SK-N-SH (cell line): ENCODE results near the gene ERICH3. TPM values are rescaled to one million over a fixed set of nuclear protein-coding genes. Genes with fewer than 3 reads are reported as not detected.

ENCODE experiments used
- CTCF ChIA-PET: fragments of 300-600, 350-600 bp; formaldehyde crosslinking; extraction: SDS; loops from one replicate; lab custom pipeline; 2021; lab: Yijun Ruan, JAX
- POLR2A ChIA-PET: fragments of 350-600 bp; sonication (Branson Sonifier 250); formaldehyde crosslinking; extraction: SDS; loops from one replicate; lab custom pipeline; 2020; ENCODE audit warnings: antibody characterized with exemption, inconsistent platforms; lab: Yijun Ruan, JAX
- DNase-seq: peaks from one replicate; pipeline ENCODE4 v3.0.0; 2012
- H2AFZ ChIP-seq: fragments of 200-600 bp; sonication (generic); 2 replicates; pipeline ENCODE4 v1.8.1; 2016; ENCODE audit warnings: antibody characterized with exemption, mild to moderate bottlenecking, low read depth
- H3F3A ChIP-seq: fragments of 200-600 bp; sonication (generic); replicated peaks from 2 replicates; pipeline ENCODE3; 2016; ENCODE audit warnings: antibody characterized with exemption, mild to moderate bottlenecking; ENCODE audit not compliant: insufficient read depth
- H3K27ac ChIP-seq, 2 experiments: fragments of 200-500 bp in 1 of 2; fragments of 200-600 bp in 1 of 2; sonication (Bioruptor generic) in 1 of 2; sonication (generic), shearing (Covaris generic) in 1 of 2; 2 replicates each; pipeline versions ENCODE4 v1.5.1 to v1.6.1; 2014 to 2016; ENCODE audit warnings: low read depth in 2 of 2, inconsistent platforms in 1 of 2, low read length in 1 of 2, mild to moderate bottlenecking in 1 of 2, mixed read lengths in 1 of 2
- H3K27me3 ChIP-seq: fragments of 200-600 bp; sonication (generic), shearing (Covaris generic); 2 replicates; pipeline ENCODE4 v1.6.1; 2016; ENCODE audit warnings: mixed run types; ENCODE audit not compliant: insufficient read depth
- H3K36me3 ChIP-seq, 2 experiments: fragments of 200-500 bp in 1 of 2; fragments of 200-600 bp in 1 of 2; sonication (Bioruptor generic) in 1 of 2; sonication (generic) in 1 of 2; replicated peaks in 1 of 2; 2 replicates each; pipeline versions ENCODE3 to v1.5.1; 2014 to 2016; ENCODE audit warnings: low read length in 1 of 2, mild to moderate bottlenecking in 1 of 2; ENCODE audit not compliant: insufficient read depth in 2 of 2, control insufficient read depth in 1 of 2
- H3K4me1 ChIP-seq, 2 experiments: fragments of 200-500 bp in 1 of 2; fragments of 200-600 bp in 1 of 2; sonication (Bioruptor generic) in 1 of 2; sonication (generic), shearing (Covaris generic) in 1 of 2; 2 replicates each; pipeline versions ENCODE4 v1.5.1 to v1.6.1; 2014 to 2016; ENCODE audit warnings: low read depth in 1 of 2, low read length in 1 of 2, mixed run types in 1 of 2; ENCODE audit not compliant: insufficient read depth in 2 of 2, control insufficient read depth in 1 of 2
- H3K4me2 ChIP-seq: fragments of 200-600 bp; sonication (generic), shearing (Covaris generic); 2 replicates; pipeline ENCODE4 v1.6.1; 2017; ENCODE audit warnings: mixed run types
- H3K4me3 ChIP-seq, 2 experiments: fragments of 200-500 bp in 1 of 2; fragments of 200-600 bp in 1 of 2; sonication (Bioruptor generic) in 1 of 2; sonication (generic), shearing (Covaris generic) in 1 of 2; 2 replicates each; pipeline versions ENCODE4 v1.5.1 to v1.8.1; 2014 to 2016; ENCODE audit warnings: low read depth in 2 of 2, inconsistent platforms in 1 of 2, low read length in 1 of 2, mild to moderate bottlenecking in 1 of 2, mixed read lengths in 1 of 2, moderate library complexity in 1 of 2
- H3K79me2 ChIP-seq: fragments of 200-600 bp; sonication (generic); 2 replicates; pipeline ENCODE4 v1.8.1; 2017; ENCODE audit warnings: mild to moderate bottlenecking; ENCODE audit not compliant: insufficient read depth
- H3K9ac ChIP-seq: fragments of 200-600 bp; sonication (generic); 2 replicates; pipeline ENCODE4 v1.6.1; 2017; ENCODE audit warnings: mixed run types
- H3K9me2 ChIP-seq: fragments of 200-600 bp; sonication (generic); 2 replicates; pipeline ENCODE4 v1.6.1; 2017; ENCODE audit warnings: mixed run types
- H3K9me3 ChIP-seq: fragments of 200-600 bp; sonication (generic); 2 replicates; pipeline ENCODE4 v1.6.1; 2017; ENCODE audit warnings: mixed run types, mild to moderate bottlenecking, moderate library complexity
- H4K20me1 ChIP-seq: fragments of 200-600 bp; sonication (generic); 2 replicates; pipeline ENCODE4 v1.6.1; 2017; ENCODE audit warnings: mild to moderate bottlenecking, mixed run types; ENCODE audit not compliant: insufficient read depth
- CHD2 ChIP-seq: fragments of 150-350 bp; IDR thresholded peaks from 2 replicates; pipeline ENCODE4 v1.6.1; 2018; ENCODE audit warnings: low read length; ENCODE audit not compliant: partially characterized antibody
- EP300 ChIP-seq, 2 experiments: IDR thresholded peaks; 2 replicates each; pipeline versions ENCODE4 v1.4.0 to v1.6.1; 2012; ENCODE audit warnings: borderline replicate concordance in 1 of 2, low read depth in 1 of 2, low read length in 1 of 2
- FOXM1 ChIP-seq: IDR thresholded peaks from 2 replicates; pipeline ENCODE4 v1.4.0; 2012; ENCODE audit warnings: low read depth, mild to moderate bottlenecking
- GABPA ChIP-seq: IDR thresholded peaks from 2 replicates; pipeline ENCODE4 v1.4.0; 2012; ENCODE audit warnings: low read depth, mild to moderate bottlenecking
- GATA2 ChIP-seq: sonication (generic); formaldehyde crosslinking; IDR thresholded peaks from 2 replicates; pipeline ENCODE4 v1.5.0; 2020; ENCODE audit warnings: mild to moderate bottlenecking, missing genetic modification reagents
- RCOR1 ChIP-seq: fragments of 150-350 bp; IDR thresholded peaks from 2 replicates; pipeline ENCODE4 v1.6.1; 2017; ENCODE audit warnings: antibody characterized with exemption, low read length
- RXRA ChIP-seq: IDR thresholded peaks from 2 replicates; pipeline ENCODE4 v1.4.0; 2012; ENCODE audit warnings: low read depth, mild to moderate bottlenecking, borderline replicate concordance
- SMC3 ChIP-seq: IDR thresholded peaks from 2 replicates; pipeline ENCODE4 v1.6.1; 2012; ENCODE audit warnings: low read depth, low read length, improper control_type of control experiment
- TAF1 ChIP-seq: IDR thresholded peaks from 2 replicates; pipeline ENCODE4 v1.6.1; 2012; ENCODE audit warnings: low read depth, mild to moderate bottlenecking, low read length, moderate library complexity, borderline replicate concordance
- TCF12 ChIP-seq: IDR thresholded peaks from 2 replicates; pipeline ENCODE4 v1.4.0; 2012
- TEAD4 ChIP-seq: IDR thresholded peaks from 2 replicates; pipeline ENCODE4 v1.4.0; 2012; ENCODE audit warnings: mild to moderate bottlenecking, borderline replicate concordance; ENCODE audit not compliant: insufficient read depth
- YY1 ChIP-seq: IDR thresholded peaks from 2 replicates; pipeline ENCODE4 v1.4.0; 2012; ENCODE audit warnings: low read depth, mild to moderate bottlenecking
- WGBS: methylation state at CpG from one replicate; pipeline ENCODE4 v1.1.6; 2017; ENCODE audit warnings: low lambda C conversion rate; 5-methylcytosine and 5-hydroxymethylcytosine counted together
- polyA plus RNA-seq, 3 experiments: library from polyadenylated mRNA; depleted of rRNA; stranded (reverse); fragments of >200 nt; gene quantifications; 2 replicates each; pipeline ENCODE4 v1.2.3, GENCODE V29; 2012
- TF ChIP-seq, protein P1 (sequence below): IDR thresholded peaks from 2 replicates; pipeline ENCODE4; 2012
- TF ChIP-seq, protein P2 (sequence below): IDR thresholded peaks from 2 replicates; pipeline ENCODE4 v1.4.0; 2012; ENCODE audit warnings: low read depth, borderline replicate concordance
- TF ChIP-seq, protein P3 (sequence below): fragments of 150-350 bp; IDR thresholded peaks from 2 replicates; pipeline ENCODE4 v1.6.1; 2016; ENCODE audit warnings: mild to moderate bottlenecking, low read depth, low read length
- TF ChIP-seq, protein P4 (sequence below): fragments of 150-350 bp; IDR thresholded peaks from 2 replicates; pipeline ENCODE4 v1.6.1; 2017; ENCODE audit warnings: antibody characterized with exemption, low read length, low read depth, borderline replicate concordance
- TF ChIP-seq, protein P5 (sequence below): IDR thresholded peaks from 2 replicates; pipeline ENCODE4 v1.6.1; 2012; ENCODE audit warnings: mild to moderate bottlenecking, low read depth, low read length, moderate library complexity

Gene ERICH3
- polyA plus RNA-seq, 1 of the 3 experiments (the other 2 are of a cell fraction) = not detected

DNA sequence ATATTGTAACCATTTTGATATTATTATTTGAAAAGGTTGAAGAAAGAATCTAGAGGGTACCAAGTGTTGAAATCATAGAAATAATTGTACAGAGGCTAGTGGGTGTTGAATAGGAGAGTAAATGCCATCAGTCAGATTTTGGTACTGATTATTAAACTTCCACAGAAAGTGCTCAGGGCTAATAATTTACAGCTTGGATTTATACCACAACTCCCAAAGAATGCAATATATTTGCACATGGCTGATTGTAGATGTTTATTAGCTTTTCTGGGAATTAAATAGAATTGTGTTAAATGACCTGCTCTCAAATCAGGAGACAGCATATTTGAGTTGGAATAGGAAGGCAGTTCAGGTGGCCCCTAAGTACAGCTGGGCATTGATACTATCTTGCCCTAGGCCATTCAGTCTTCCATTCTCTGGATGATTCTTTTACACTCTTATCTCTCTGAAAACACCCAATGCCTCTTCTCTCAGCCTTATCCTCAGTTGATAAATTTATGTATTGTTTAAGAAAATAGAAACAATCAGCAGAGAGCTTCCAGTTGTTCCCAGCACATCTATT lies 63.7 kb downstream of the ERICH3 start:
- DNase-seq = no peak
- TF ChIP-seq, protein P1, sequence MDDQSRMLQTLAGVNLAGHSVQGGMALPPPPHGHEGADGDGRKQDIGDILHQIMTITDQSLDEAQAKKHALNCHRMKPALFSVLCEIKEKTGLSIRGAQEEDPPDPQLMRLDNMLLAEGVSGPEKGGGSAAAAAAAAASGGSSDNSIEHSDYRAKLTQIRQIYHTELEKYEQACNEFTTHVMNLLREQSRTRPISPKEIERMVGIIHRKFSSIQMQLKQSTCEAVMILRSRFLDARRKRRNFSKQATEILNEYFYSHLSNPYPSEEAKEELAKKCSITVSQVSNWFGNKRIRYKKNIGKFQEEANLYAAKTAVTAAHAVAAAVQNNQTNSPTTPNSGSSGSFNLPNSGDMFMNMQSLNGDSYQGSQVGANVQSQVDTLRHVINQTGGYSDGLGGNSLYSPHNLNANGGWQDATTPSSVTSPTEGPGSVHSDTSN = no peak
- TF ChIP-seq YY1 (no peak), GATA2 (CRISPR knock-in tag) (peak; percentile 69), GABPA (no peak), CHD2 (peak; percentile 57), EP300 (IDR thresholded peaks at IDR 0.05; ENCODE audit: borderline replicate concordance in 1 of 2, low read depth in 1 of 2, low read length in 1 of 2) (peak in 1 of 2 experiments; percentile 79; a peak in 2 of 4 replicates), RXRA (no peak), SMC3 (no peak), RCOR1 (peak; percentile 69; the same call in 1 of the 2 replicates), TCF12 (no peak)
- TF ChIP-seq, protein P2, sequence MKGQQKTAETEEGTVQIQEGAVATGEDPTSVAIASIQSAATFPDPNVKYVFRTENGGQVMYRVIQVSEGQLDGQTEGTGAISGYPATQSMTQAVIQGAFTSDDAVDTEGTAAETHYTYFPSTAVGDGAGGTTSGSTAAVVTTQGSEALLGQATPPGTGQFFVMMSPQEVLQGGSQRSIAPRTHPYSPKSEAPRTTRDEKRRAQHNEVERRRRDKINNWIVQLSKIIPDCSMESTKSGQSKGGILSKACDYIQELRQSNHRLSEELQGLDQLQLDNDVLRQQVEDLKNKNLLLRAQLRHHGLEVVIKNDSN = no peak
- TF ChIP-seq, protein P3, sequence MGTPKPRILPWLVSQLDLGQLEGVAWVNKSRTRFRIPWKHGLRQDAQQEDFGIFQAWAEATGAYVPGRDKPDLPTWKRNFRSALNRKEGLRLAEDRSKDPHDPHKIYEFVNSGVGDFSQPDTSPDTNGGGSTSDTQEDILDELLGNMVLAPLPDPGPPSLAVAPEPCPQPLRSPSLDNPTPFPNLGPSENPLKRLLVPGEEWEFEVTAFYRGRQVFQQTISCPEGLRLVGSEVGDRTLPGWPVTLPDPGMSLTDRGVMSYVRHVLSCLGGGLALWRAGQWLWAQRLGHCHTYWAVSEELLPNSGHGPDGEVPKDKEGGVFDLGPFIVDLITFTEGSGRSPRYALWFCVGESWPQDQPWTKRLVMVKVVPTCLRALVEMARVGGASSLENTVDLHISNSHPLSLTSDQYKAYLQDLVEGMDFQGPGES = no peak
- Histone ChIP-seq H3K79me2 (no peaks in the 10 kb centered on the region), H3K9ac (no peak overlapping the region), H3K9me2 (no peaks in the 10 kb centered on the region), H3K4me2 (no peak overlapping the region), H3K36me3 (no peaks in the 10 kb centered on the region), H3K4me3 (no peak overlapping the region), H2AFZ (no peak overlapping the region), H3K27me3 (no peaks in the 10 kb centered on the region), H4K20me1 (no peaks in the 10 kb centered on the region), H3F3A (no peaks in the 10 kb centered on the region), H3K4me1 (peaks cover 0 to 18% of the 10 kb centered on the region in 2 experiments; a peak in 2 of 4 replicates), H3K9me3 (no peaks in the 10 kb centered on the region), H3K27ac (peak overlapping the region in 1 of 2 experiments; percentile 95; a peak in 2 of 4 replicates)
- ChIA-PET CTCF (interaction anchor here (0.7 kb wide), 1 partner anchor 21 kb away, joined by 3 read pairs; no protein-coding TSS in a partner anchor), POLR2A (no interaction called here)

DNA sequence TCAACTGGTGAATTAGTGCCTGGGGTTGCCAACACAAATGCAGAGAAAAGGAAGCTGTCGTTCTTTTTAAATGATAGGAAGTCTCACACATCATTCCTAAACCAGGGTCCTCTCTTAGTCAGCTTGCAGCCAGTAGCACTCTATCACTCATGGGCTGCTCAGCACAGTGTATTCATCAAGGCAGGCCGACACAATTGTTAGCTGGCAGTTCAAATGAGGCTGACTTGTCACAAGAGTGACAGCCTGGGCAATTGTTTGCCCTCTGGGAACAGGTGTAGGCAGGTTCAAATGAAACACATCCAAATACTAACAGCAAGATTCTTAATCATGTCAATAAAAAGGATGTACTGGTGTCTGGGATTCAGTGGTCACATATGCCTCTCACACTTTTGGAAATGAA lies 76.9 kb downstream of the ERICH3 start:
- no peaks in the 10 kb centered on the region for H3K9me3 ChIP-seq
- H3F3A ChIP-seq = no peaks in the 10 kb centered on the region
- peaks cover 0 to 11% of the 10 kb centered on the region in 2 experiments; a peak in 2 of 4 replicates for H3K4me1 ChIP-seq
- POLR2A ChIA-PET = no interaction called here
- no peak for DNase-seq
- peak overlapping the region in 1 of 2 experiments; percentile 22; a peak in 1 of 4 replicates for H3K27ac ChIP-seq
- H3K4me3 ChIP-seq = no peak overlapping the region
- no peaks in the 10 kb centered on the region for H3K36me3 ChIP-seq
- no peak overlapping the region for H3K4me2 ChIP-seq
- no peak overlapping the region for H2AFZ ChIP-seq
- 68% methylated on average over 2 of the region's 2 CpGs for WGBS
- no peak overlapping the region for H3K9ac ChIP-seq
- CTCF ChIA-PET = interaction anchor here (1.7 kb wide), 1 partner anchor 91 kb away, joined by 4 read pairs; no protein-coding TSS in a partner anchor
- H3K79me2 ChIP-seq = no peaks in the 10 kb centered on the region
- TF ChIP-seq, protein P4, sequence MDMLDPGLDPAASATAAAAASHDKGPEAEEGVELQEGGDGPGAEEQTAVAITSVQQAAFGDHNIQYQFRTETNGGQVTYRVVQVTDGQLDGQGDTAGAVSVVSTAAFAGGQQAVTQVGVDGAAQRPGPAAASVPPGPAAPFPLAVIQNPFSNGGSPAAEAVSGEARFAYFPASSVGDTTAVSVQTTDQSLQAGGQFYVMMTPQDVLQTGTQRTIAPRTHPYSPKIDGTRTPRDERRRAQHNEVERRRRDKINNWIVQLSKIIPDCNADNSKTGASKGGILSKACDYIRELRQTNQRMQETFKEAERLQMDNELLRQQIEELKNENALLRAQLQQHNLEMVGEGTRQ = no peak
- TF ChIP-seq, protein P5, sequence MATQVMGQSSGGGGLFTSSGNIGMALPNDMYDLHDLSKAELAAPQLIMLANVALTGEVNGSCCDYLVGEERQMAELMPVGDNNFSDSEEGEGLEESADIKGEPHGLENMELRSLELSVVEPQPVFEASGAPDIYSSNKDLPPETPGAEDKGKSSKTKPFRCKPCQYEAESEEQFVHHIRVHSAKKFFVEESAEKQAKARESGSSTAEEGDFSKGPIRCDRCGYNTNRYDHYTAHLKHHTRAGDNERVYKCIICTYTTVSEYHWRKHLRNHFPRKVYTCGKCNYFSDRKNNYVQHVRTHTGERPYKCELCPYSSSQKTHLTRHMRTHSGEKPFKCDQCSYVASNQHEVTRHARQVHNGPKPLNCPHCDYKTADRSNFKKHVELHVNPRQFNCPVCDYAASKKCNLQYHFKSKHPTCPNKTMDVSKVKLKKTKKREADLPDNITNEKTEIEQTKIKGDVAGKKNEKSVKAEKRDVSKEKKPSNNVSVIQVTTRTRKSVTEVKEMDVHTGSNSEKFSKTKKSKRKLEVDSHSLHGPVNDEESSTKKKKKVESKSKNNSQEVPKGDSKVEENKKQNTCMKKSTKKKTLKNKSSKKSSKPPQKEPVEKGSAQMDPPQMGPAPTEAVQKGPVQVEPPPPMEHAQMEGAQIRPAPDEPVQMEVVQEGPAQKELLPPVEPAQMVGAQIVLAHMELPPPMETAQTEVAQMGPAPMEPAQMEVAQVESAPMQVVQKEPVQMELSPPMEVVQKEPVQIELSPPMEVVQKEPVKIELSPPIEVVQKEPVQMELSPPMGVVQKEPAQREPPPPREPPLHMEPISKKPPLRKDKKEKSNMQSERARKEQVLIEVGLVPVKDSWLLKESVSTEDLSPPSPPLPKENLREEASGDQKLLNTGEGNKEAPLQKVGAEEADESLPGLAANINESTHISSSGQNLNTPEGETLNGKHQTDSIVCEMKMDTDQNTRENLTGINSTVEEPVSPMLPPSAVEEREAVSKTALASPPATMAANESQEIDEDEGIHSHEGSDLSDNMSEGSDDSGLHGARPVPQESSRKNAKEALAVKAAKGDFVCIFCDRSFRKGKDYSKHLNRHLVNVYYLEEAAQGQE = no peak
- TF ChIP-seq FOXM1 = no peak
- no peak for TF ChIP-seq TEAD4
- no peak for TF ChIP-seq TAF1
- H4K20me1 ChIP-seq = no peaks in the 10 kb centered on the region
- no peaks in the 10 kb centered on the region for H3K9me2 ChIP-seq
- no peaks in the 10 kb centered on the region for H3K27me3 ChIP-seq
